GM12891 (cell line): Measurements from ENCODE around the gene ING5.

Experiments used
- POLR2A ChIP-seq: IDR thresholded peaks from 2 replicates; pipeline ENCODE4 v1.6.1; 2011; ENCODE audit warnings: low read depth, low read length, control low read depth
- POLR2AphosphoS5 ChIP-seq: IDR thresholded peaks from 2 replicates; pipeline ENCODE4 v1.6.1; 2011; ENCODE audit warnings: low read depth, low read length, control low read depth
- POU2F2 ChIP-seq: IDR thresholded peaks from 2 replicates; pipeline ENCODE4 v1.6.1; 2011; ENCODE audit warnings: low read depth, mild to moderate bottlenecking, control low read depth, low read length, moderate library complexity
- SPI1 ChIP-seq: IDR thresholded peaks from 2 replicates; pipeline ENCODE4 v1.6.1; 2011; ENCODE audit warnings: low read depth, low read length, control low read depth
- TAF1 ChIP-seq: IDR thresholded peaks from 2 replicates; pipeline ENCODE4 v1.6.1; 2011; ENCODE audit warnings: low read depth, low read length, control low read depth

- TF ChIP-seq POLR2AphosphoS5 (no peak), SPI1 (no peak), TAF1 (no peak), POLR2A (no peak), POU2F2 (no peak)
These were observed 9.4 kb upstream of the ING5 start for GRCh38 chr2:241692448-241692847.
